ENCODE results near the gene TNK2. TPM values are rescaled to one million over a fixed set of nuclear protein-coding genes. Genes with fewer than 3 reads are reported as not detected.

The TNK2 gene
- total RNA-seq, 4 donors from 2014 or later, result 10.2 to 21.1 (median 12.7) TPM

GRCh38 chr3:195815169-195815771 is 93.1 kb downstream of the TNK2 start:
- TF ChIP-seq POLR2A (IDR thresholded peaks at IDR 0.05) (no peak), CTCF (IDR thresholded peaks at IDR 0.05) (no peak)
- 89 to 91% methylated on average over 13 to 18 of the region's 18 CpGs for WGBS, 2 donors
- H3K27me3 ChIP-seq, result no peaks in the 10 kb centered on the region
- no peak overlapping the region for H3K27ac ChIP-seq
- no peak for DNase-seq
- no peaks in the 10 kb centered on the region for H3K9me3 ChIP-seq
- H3K36me3 ChIP-seq, result no peaks in the 10 kb centered on the region
- no peaks in the 10 kb centered on the region for H3K4me1 ChIP-seq
- H3K4me3 ChIP-seq (replicated peaks in 1 of 3), result no peak overlapping the region
- intact Hi-C loops (cut with DNase I), result no loop called here

- no peaks in the 10 kb centered on the region for H3K36me3 ChIP-seq
- peaks cover 4 to 6% of the 10 kb centered on the region in 2 donors for H3K4me1 ChIP-seq
- no peaks in the 10 kb centered on the region for H3K9me3 ChIP-seq
- intact Hi-C loops (cut with DNase I), result no loop called here
- H3K27ac ChIP-seq, result no peak overlapping the region
- 93 to 94% methylated on average over 24 of the region's 24 CpGs for WGBS, 2 donors
- H3K4me3 ChIP-seq (replicated peaks in 1 of 3), result no peak overlapping the region
- no peak for DNase-seq
- TF ChIP-seq CTCF (IDR thresholded peaks at IDR 0.05), result no peak
- H3K27me3 ChIP-seq, result no peaks in the 10 kb centered on the region
Measured at GRCh38 chr3:195813916-195814640, 94.3 kb downstream of the TNK2 start.

Small RNAs within 50 kb of the gene (microRNA-seq; reads per million reads assigned to microRNA genes)
- gene MIR6829, result not detected

Small RNAs within 50 kb of the gene (small RNA-seq; reads per million reads assigned to genes)
- not detected for gene MIR6829
- gene RNU2-11P, result not detected

Other genes with a start within 250 kb of the TNK2 start
- gene MUC20, start 187.6 kb downstream of the TNK2 start, total RNA-seq, result 10 to 100 TPM in 3 of 4 donors, 1 to 10 TPM in 1; 3.9 to 18.4 (median 13.9) TPM
- gene MUC4, start 96.6 kb downstream of the TNK2 start, total RNA-seq, result under 1 TPM in 2 of 4 donors, not detected in 2; 0.13 to 0.20 TPM
- gene TFRC, start 173.5 kb upstream of the TNK2 start, total RNA-seq, result 100 to 1,000 TPM in 1 of 4 donors, 10 to 100 TPM in 3; 40.7 to 115 (median 69.8) TPM

Measured in thyroid gland (tissue), 4 donors.